ENCODE measurements around the gene ZMIZ1. TPM values are rescaled to one million over a fixed set of nuclear protein-coding genes. Genes with fewer than 3 reads are reported as not detected.
A peak's percentile ranks its signal among the peaks of the same experiment; 100 is the strongest.

The ZMIZ1 gene
- total RNA-seq, 2 experiments from 2014 or later = 14.6 to 15.5 TPM

- Mint-ChIP-seq H3K4me1 (ENCODE audit: low read depth) (peaks cover 49% of the 10 kb centered on the region), H3K9me3 (no peaks in the 10 kb centered on the region), H3K27me3 (no peaks in the 10 kb centered on the region), H3K36me3 (ENCODE audit: low read depth) (peaks cover 15% of the 10 kb centered on the region), H3K27ac (peak overlapping the region; percentile 86), H3K4me3 (peak overlapping the region; percentile 96)
- TF ChIP-seq CTCF (IDR thresholded peaks at IDR 0.05) = no peak
- peaks cover 55% of the 10 kb centered on the region for H3K4me1 ChIP-seq (ENCODE audit: insufficient read depth, low read length)
- no peak for DNase-seq
- ChIA-PET POLR2A (no interaction called here), CTCF (no interaction called here)
- no peak overlapping the region for H3K27ac ChIP-seq (ENCODE audit: low read depth in 1 of 2, low read length in 2 of 2)
- H3K27me3 ChIP-seq (ENCODE audit: control insufficient read depth in 1 of 2, insufficient read depth in 2 of 2, low read length in 2 of 2) = no peaks in the 10 kb centered on the region
- H3K9me3 ChIP-seq (ENCODE audit: control insufficient read depth in 1 of 2, insufficient read depth in 1 of 2, low read length in 2 of 2) = no peaks in the 10 kb centered on the region
- no peak for ATAC-seq (ENCODE audit: poor library complexity)
- no peak overlapping the region for H3K4me3 ChIP-seq (ENCODE audit: low read length)
- no peaks in the 10 kb centered on the region for H3K36me3 ChIP-seq (ENCODE audit: insufficient read depth, low read length)
- intact Hi-C loops (cut with DNase I, micrococcal nuclease) = loop anchor here (5.0 to 10.0 kb wide), 6 partner anchors 93 to 1028 kb away; partner anchors contain the start of gene ZCCHC24 (in 1 of the 2)
Observed at GRCh38 chr10:79065091-79065551, 3.6 kb upstream of the ZMIZ1 start.

GRCh38 chr10:79065853-79066252 is 2.9 kb upstream of the ZMIZ1 start:
- peak overlapping the region; percentile 86 for H3K27ac Mint-ChIP-seq
- Histone ChIP-seq H3K27ac (ENCODE audit: low read depth in 1 of 2, low read length in 2 of 2) (peak overlapping the region in 1 of 2 donors; percentile 73), H3K36me3 (ENCODE audit: insufficient read depth, low read length) (no peaks in the 10 kb centered on the region), H3K9me3 (ENCODE audit: control insufficient read depth in 1 of 2, insufficient read depth in 1 of 2, low read length in 2 of 2) (no peaks in the 10 kb centered on the region), H3K4me3 (ENCODE audit: low read length) (no peak overlapping the region), H3K27me3 (ENCODE audit: control insufficient read depth in 1 of 2, insufficient read depth in 2 of 2, low read length in 2 of 2) (no peaks in the 10 kb centered on the region), H3K4me1 (ENCODE audit: insufficient read depth, low read length) (peaks cover 55% of the 10 kb centered on the region)
- POLR2A ChIA-PET = interaction anchor here (0.7 to 3.7 kb wide), 5 partner anchors 18 to 121 kb away, joined by 3 to 27 read pairs (median 6); no protein-coding TSS in a partner anchor
- TF ChIP-seq CTCF (IDR thresholded peaks at IDR 0.05) = no peak
- H3K4me1 Mint-ChIP-seq (ENCODE audit: low read depth) = peaks cover 49% of the 10 kb centered on the region
- H3K36me3 Mint-ChIP-seq (ENCODE audit: low read depth) = peaks cover 15% of the 10 kb centered on the region
- intact Hi-C loops (cut with DNase I, micrococcal nuclease) = loop anchor here (1.0 to 10.0 kb wide), 8 partner anchors 18 to 1029 kb away; partner anchors contain the start of gene ZCCHC24 (in 1 of the 2)
- H3K27me3 Mint-ChIP-seq = no peaks in the 10 kb centered on the region
- DNase-seq (no peak), ATAC-seq (ENCODE audit: poor library complexity) (no peak)
- no peaks in the 10 kb centered on the region for H3K9me3 Mint-ChIP-seq
- CTCF ChIA-PET = interaction anchor here (1.2 kb wide), 1 partner anchor 1018 kb away, joined by 3 read pairs; no protein-coding TSS in a partner anchor
- peak overlapping the region; percentile 96 for H3K4me3 Mint-ChIP-seq

GRCh38 chr10:79066411-79067240 is 2.1 kb upstream of the ZMIZ1 start:
- TF ChIP-seq CTCF (IDR thresholded peaks at IDR 0.05) = no peak
- Histone ChIP-seq H3K27me3 (ENCODE audit: control insufficient read depth in 1 of 2, insufficient read depth in 2 of 2, low read length in 2 of 2) (no peaks in the 10 kb centered on the region), H3K4me3 (ENCODE audit: low read length) (peak overlapping the region; percentile 97), H3K9me3 (ENCODE audit: control insufficient read depth in 1 of 2, insufficient read depth in 1 of 2, low read length in 2 of 2) (no peaks in the 10 kb centered on the region), H3K27ac (ENCODE audit: low read depth in 1 of 2, low read length in 2 of 2) (peak overlapping the region in 1 of 2 donors; percentile 73), H3K36me3 (ENCODE audit: insufficient read depth, low read length) (no peaks in the 10 kb centered on the region), H3K4me1 (ENCODE audit: insufficient read depth, low read length) (peaks cover 62% of the 10 kb centered on the region)
- peak overlapping the region; percentile 86 for H3K27ac Mint-ChIP-seq
- H3K4me3 Mint-ChIP-seq = peak overlapping the region; percentile 96
- intact Hi-C loops (cut with DNase I, micrococcal nuclease) = loop anchor here (1.0 to 10.0 kb wide), 8 partner anchors 18 to 1029 kb away; partner anchors contain the start of gene ZCCHC24 (in 1 of the 2)
- ChIA-PET POLR2A (interaction anchor here (0.6 to 3.7 kb wide), 15 partner anchors 8 to 1032 kb away, joined by 3 to 27 read pairs (median 3); no protein-coding TSS in a partner anchor), CTCF (interaction anchor here (1.0 to 1.2 kb wide), 2 partner anchors 129 to 1019 kb away, joined by 3 to 4 read pairs; no protein-coding TSS in a partner anchor)
- peaks cover 15% of the 10 kb centered on the region for H3K36me3 Mint-ChIP-seq (ENCODE audit: low read depth)
- H3K27me3 Mint-ChIP-seq = no peaks in the 10 kb centered on the region
- H3K9me3 Mint-ChIP-seq = no peaks in the 10 kb centered on the region
- DNase-seq (peak in 4 of 14 experiments; percentile 31 to 57 (median 42)), ATAC-seq (ENCODE audit: poor library complexity) (no peak)
- H3K4me1 Mint-ChIP-seq (ENCODE audit: low read depth) = peaks cover 56% of the 10 kb centered on the region

Data from CD4-positive, alpha-beta T cell (primary cell).